GM20000 (cell line): ENCODE results near the gene MBLAC1.
A peak's percentile ranks its signal among the peaks of the same experiment; 100 is the strongest.

Experiments
- DNase-seq: peaks from one replicate; pipeline ENCODE4 v3.0.0; 2012; ENCODE audit warnings: low spot score
- CTCF ChIP-seq: IDR thresholded peaks from 2 replicates; pipeline ENCODE4 v1.5.1; 2012; ENCODE audit warnings: mild to moderate bottlenecking, control low read depth; ENCODE audit errors: extremely low read depth, missing control alignments

The MBLAC1 gene

GRCh38 chr7:100099452-100099851, 27.3 kb upstream of the MBLAC1 start:
- no peak for TF ChIP-seq CTCF
- no peak for DNase-seq

- TF ChIP-seq CTCF, result no peak
- peak; percentile 95 for DNase-seq
These were observed 26.2 kb upstream of the MBLAC1 start for GRCh38 chr7:100100420-100101015.

DNA sequence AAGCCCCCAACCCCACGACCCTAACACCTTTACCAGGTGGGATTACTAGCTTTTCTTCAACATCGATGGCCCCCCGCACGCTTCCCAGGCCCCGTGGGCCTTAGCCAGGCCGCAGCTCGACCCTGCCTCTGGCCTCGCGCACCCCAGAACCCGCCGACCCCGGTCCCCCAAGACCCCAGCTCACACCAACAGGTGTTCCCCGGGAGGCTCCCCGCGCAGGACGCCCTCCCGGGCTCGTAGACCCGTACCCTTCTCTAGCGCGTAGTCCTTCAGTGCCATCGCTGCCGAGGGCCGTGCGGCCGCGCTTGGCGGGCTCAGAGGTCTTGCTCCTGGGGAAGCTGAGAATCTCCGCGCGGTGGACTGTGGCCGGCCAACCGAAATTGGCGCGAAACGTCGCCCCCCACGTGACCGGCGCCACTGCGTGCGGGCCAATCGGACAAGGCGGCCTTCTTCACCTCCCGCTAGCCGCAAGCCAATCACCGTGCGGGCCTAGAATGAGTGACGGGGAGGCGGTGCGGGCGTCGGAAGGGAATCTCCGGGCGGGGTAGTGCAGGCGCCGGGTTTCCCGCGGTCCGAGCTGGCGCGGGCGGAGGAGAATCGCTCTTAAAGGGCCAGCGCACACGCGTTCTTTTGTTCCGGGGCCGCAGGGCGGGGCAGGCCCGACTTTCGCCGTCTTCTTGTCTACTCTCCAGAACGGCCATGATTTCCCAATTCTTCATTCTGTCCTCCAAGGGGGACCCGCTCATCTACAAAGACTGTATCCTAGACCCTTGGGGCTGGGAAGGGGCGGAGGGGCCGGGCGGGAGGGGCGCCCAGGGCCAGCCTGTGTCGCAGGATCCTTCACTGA, 25.5 kb upstream of the MBLAC1 start, which contains the start of the genes AP4M1 and MCM7:
AP4M1 (plus strand) TSS at position 628 of the 847 bp plus-strand sequence; CDS start at position 700, 72 bp downstream.
MCM7 (minus strand) TSS at position 382 of the 847 bp plus-strand sequence; CDS start at position 279, 103 bp downstream.
- peak; percentile 99 for DNase-seq
- no peak for TF ChIP-seq CTCF

DNA sequence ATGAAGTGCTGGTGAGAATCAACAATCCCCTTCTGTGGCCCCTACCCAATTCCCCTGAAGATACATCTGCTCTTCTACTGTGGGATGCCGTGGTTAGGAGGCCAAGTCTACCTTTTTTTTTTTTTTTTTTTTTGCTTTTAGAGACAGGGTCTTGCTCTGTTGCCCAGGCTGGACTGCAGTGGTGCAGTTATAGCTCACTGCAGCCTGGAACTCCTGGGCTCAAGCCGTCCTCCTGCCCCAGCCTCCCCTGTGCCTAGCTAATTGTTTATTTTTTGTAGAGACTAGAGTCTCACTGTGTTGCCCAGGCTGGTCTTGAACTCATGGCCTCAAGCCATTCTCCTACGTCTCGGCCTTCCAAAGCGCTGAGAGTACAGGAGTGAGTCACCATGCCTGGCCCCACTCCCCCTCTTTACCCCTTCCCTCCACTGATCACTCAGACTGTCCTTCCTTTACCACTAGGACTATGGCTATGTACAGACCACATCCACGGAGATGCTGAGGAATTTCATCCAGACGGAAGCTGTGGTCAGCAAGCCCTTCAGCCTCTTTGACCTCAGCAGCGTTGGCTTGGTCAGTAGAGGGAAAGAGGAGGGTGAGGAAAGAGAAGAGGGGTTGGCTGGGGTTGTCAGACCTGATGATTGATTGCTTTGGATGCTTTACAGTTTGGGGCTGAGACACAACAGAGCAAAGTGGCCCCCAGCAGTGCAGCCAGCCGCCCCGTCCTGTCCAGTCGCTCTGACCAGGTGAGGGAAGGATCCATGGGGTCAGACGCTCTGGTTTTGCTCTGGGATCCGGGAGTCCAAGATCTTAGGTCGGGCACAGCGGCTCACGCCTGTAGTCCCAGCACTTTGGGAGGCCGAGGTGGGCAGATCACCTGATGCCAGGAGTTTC, 23.6 kb upstream of the MBLAC1 start:
- DNase-seq, result no peak
- TF ChIP-seq CTCF, result no peak

DNA sequence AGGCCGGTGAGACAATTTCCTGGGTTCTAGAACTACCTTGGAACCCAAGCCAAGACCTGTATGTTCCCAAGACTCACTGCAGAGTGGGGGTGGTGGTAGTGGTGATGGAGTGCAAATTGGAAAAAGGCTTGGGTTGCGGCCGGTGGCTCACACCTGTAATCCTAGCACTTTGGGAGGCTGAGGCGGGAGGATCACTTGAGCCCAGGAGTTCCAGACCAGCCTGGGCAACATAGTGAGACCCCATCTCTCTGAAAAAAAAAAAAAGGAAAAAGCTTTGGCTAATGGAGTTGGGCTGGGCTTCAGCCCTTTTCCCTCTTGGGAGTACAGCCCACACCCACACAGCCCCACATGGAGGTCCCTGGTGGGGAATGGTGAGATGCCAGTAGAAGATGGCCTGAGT, 21.2 kb upstream of the MBLAC1 start:
- DNase-seq, result no peak
- no peak for TF ChIP-seq CTCF

DNA sequence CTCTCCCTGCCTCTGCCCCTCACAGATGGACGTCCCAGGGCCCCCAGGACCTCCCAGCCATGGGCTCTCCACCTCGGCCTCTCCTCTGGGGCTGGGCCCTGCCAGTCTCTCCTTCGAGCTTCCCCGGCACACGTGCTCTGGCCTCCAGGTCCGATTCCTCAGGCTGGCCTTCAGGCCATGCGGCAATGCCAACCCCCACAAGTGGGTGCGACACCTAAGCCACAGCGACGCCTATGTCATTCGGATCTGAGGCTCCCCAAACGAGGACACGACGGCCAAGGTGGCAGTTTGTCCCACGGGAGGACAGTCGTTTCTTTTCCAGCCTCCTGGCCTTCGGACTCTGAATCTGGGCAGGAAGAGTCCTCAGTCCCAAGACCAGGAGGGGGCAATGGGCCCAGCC, 20.1 kb upstream of the MBLAC1 start:
- DNase-seq, result no peak
- no peak for TF ChIP-seq CTCF
